NCI-H1048 (cell line): Measurements from ENCODE around the gene TELO2.

Source experiments
- DNase-seq: peaks from one replicate; lab custom pipeline; 2025; lab: John Stamatoyannopoulos, UW

The TELO2 gene

DNA sequence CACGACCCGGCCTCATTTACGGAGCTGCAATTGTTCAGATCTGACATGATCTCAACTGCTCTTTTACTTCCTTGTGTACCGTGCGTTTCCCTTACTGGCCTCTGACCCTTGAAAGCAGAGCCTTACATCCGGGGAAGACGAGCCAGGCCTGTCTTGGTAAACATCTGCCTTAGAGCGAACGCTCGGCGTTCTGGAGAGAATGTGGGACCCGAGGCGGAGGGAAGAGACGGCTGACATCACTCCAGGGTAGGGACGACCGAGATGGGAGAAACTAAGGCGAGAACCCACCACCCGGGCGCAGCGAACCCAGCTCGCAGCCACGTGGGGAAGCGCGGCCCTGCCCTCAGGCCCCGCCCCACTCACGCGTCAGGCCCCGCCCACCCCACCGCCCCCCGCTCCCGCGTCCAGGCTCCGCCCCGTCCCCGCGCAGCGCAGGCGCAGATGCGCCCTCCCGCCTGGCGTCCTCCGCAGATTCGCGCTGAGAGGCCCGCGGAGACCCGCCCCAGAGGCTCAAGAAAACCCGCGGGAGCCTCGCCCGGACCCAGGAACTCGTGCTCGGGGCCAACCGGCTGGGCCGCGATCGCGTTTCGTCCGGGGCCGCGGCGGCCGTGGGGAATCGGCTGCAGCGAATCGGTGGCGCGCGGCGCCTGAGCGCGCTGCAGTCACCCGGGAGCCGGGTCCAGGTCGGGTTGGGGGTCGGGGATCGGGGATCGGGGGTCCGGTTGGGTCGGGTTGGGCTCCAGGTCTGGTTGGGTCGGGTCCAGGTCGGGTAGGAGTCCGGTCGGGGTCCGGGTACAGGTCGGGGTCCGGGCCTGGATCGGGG is at the start of gene TELO2:
TSS of gene TELO2 (plus strand) at position 438 of the 823 bp plus-strand sequence. CDS start 922 bp downstream, outside the sequence.
- peak; percentile 44 for DNase-seq

DNA sequence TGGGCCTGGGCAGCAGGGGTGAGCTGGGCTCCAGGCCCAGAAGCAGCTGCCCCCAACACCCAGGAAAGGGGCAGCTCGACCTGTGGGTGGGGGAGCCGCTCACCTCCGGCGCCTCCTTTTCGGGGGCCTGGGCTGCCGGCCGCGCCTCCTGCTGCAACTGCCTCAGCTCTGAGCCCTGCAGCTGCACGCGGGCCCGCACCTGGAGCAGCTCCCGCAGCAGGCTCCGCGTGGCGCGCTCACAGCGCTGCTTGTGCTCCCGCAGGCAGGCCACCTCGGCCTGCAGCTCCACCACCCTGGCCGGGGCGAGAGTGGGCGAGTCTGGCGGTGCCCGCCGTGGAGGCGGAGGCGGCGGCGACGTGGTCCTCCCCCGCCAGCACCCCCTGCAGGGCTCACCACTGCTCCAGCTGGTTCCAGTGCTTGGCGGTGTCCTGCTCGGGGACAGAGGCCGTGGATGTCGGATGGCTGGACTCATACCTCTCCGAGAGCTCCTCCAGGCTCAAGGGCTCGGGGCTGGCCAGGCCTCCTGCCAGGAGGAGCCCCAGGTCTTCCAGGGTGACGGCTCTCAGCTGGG is 49.7 kb upstream of the TELO2 start:
- DNase-seq = no peak

DNA sequence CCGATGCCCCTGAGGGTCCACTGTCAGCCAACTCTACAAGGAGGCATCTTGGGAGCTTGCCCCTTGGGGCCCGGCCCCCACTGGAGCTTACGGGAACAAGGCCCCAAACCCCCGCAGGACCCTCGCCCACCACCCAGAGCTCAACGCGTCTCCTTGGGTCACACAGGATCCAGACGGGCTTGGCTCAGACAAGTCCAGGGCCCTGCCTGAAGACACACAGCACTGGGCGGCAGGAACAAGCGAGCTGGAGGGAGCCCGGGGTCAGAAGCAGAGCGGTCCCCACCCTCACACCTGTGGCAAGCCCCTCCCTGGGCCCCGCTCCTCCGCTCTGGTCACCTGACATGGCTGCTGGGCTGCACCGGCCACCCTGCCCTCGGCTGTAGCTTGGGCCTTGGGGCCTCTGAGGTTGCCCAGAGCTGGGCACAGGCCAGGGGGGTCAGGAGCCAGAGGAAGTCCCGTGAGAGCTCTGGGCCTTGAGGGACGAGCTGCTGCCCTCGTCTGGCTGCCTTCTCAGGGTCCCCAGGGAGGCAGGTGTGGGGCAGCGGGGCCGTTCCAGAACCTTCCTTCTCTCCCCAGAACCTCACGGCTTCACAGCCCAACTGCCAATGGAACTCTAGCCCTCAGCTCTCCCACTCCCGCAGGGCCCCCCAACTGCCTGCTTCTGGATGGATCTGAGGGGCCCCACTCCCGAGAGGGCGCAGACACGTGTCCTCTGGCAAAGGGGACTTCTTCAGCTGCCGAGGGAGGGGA is 49.0 kb upstream of the TELO2 start, which contains the start of gene CCDC154:
TSS of gene CCDC154 (minus strand) at position 577 of the 750 bp plus-strand sequence. CDS start at position 343, 234 bp downstream.
- DNase-seq = no peak

DNA sequence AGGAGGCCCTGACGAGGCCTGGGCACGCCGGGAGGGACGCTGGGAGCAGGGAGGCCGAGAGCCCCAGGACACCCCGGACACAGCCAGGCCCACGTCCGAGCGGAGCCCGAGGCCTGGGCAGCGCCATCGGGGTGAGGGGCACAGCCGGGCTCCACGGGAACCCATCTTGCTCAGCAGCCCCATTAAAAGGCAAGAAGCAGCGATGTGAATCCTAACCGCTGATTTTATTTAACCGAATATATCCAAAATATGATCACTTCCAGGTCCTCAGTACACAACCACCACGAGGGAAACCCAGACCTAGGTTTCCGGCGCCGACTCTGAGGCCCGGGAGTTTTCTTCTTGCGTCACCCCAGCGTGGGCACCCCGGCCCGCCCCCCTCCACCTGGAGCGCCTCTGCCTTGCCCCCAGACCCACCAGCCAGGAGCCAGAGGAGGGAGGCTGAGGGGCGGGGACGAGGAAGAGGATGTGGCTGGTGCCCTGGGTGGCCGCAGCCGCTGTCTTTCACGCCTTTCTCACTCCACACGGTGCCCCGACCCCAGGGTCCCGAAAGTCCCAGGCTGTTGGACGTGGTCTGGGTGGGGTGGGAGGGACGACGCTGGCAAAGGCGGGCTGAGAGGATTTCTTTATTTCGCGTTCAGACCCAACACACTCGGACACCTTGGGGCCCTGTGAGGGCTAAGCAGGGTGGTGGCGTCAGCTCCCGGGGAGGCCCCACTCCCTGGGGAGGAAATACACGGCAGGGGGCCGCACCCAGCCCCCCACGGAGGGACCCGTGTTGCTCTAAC is 48.2 kb upstream of the TELO2 start:
- no peak for DNase-seq

DNA sequence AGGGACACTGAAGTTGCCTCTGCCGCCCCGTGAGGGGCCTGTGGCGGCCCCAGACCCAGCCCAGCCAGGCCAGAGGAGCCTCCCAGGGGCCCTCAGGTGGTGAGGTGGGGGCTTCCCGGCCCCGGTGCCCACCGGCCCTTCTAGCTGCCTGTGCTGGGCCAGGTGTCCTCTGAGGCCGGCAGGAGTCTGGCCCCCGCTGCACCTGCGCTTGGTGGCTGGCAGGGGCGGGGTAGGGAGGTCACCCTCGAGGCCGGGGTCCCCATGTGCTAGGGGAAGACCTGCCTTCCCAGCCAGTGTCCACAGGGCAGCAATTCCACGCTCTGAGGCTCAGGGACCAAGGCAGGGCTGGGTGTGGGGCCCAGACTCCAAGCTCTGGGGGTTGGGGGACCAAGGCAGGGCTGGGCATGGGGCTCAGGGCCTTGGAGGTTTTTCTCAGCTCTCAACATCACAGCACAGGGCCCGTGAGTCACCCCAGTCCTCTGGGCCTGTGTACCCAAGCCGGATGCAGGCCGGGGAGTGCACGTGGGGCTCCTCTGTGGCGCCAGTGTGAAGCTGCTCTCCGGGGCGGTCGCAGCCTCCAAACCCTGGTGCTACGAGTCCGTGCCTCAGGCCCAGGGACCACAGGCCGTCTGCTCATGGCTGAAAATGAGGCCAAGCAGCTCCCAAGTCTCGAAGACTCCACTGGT is 47.5 kb upstream of the TELO2 start:
- no peak for DNase-seq

DNA sequence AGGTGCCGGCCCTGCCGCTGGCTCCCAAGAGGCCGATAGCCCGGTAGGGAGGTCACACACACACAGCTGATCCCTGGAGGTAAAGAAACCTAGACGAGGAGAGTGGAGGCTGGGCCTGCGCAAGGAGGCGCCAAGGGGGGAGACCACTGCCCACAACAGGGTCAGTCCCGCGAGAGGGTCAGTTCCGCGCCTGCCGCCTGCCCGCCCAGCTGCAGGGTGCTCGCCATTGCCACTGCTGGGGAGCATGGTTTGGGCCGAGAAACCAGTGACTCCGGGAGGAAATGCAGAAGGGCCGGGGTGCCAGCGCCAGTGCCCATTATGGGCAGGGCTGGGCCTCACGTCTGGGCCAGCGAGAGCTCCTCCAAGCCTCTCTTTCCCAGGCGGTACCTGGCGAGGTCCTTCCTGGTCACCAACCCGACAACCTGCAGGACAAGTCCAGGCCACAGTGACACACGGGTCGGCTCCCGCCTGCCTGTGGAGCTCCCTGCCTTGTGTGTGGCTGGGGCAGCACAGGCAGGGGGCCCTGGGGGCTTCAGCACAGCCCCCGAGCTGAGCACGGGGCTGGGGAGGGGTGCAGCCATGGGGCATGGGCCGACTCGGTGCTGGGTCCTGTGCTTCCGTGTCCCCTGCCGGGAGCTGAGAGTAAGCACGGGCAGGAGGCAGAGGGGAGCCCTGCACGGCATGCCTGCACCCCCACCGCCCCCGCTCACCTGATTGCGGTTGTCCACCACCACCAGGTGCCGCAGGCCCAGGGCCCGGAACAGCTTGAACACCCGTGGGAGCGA is 46.7 kb upstream of the TELO2 start:
- no peak for DNase-seq

DNA sequence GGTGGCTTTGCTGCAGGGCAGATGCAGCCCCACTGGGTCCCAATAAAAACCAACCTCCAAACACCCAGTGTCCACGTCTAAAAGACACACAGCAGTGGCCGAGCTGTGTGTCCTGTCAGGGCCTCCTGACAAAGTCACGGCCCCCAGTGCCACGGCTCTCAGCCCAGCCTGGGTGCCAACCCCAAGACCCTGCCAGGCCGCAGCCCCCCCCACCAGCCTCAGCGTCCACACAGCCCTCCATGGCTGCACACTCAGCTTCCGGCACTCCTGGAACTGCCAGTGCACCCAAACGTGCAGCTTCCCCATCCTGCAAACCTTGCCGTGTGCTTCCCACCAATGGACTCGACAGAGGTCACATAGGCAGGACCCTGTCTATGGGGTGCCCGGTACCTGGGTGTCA is 45.2 kb upstream of the TELO2 start:
- no peak for DNase-seq

DNA sequence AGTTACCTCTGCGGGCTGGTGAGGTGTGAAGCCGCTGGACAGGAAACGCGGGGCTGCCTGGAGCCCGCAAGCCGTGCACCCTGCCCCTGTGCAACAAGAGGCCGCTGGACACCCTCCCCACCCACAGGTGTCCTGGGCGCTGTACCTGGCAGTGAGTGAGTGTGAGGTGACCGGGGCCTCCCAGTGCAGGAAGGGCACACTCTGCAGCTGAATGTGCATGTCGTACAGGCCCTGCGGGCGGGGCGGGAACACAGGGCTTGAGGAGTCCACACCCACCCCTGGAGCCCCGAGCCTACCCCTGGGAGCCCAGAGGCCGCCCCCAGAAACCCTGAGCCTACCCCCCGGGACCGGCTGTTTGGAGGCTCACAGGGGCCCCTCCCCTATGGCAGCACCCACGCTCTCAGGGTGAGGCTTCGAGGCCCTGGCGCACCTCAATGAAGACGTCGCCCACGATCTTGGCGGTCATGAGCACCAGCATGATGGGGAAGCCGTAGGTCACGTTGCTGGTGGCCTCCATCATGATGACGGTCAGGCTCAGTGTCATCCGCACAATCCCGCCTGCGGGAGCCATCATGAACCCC is 44.5 kb upstream of the TELO2 start:
- DNase-seq = no peak

DNA sequence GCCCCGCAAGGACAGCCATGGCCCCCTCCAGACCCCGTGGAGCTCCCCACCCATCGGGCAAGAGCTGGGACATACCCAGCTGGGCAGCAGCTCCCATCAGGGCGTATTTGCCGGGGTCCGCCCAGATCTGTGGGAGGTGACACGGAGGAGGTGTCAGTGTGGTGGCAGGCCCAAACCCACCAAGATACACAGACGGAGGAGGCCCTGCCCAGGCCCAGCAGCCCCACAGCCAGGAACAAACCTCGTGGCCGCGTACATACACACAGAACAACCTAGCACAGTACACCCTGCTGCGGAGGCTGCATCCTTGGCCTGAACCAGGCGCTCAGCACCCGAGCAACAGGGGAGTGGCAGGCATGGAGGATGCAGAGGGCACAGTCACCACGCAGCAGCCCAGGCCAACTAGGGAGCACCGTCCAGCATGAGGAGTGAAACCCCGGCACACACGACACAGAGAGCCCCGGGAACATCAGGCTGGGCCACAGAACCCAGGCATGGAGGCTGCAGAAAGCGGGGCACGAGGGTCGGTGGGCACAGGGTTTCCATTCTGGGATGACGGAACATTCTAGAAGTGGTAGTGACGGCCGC is 43.9 kb upstream of the TELO2 start:
- DNase-seq = no peak

DNA sequence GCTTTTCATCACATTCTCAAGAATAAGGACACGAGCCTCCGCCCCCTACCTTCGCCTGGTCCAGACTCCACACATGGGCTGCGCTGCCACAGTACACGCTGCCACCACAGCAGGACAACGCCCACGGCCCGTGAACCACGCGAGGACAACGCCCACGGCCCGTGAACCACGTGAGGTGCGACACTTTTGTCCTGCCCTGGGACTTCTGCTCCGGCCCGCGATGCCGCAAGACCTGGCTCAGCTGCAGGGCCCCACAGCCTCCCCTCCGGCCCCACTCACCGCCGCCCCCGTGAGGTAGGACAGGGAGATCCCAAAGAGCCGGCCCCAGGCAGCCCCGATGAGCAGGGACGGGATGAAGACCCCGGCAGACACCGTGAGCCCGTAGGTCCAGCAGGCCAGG is 42.9 kb upstream of the TELO2 start:
- no peak for DNase-seq

DNA sequence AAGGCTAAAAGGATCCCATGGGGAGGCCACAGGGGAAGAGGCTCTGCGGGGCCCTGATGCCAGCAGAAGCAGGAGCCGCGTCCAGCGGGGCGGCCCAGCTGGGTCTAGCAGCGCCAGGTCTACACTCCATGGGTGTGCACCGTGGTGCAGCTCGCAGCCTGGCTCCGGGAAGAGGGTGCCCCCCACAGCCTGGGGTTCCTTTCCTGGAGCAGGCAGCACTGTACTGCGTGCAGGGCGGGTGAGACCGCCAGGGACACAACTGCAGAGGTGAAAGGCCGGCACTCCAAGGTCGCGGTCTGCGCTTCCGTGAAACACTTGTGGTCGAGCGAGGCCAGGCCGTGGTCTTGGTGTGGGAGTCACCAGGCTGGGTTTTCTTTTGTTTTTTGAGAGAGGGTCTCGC is 42.3 kb upstream of the TELO2 start:
- no peak for DNase-seq

DNA sequence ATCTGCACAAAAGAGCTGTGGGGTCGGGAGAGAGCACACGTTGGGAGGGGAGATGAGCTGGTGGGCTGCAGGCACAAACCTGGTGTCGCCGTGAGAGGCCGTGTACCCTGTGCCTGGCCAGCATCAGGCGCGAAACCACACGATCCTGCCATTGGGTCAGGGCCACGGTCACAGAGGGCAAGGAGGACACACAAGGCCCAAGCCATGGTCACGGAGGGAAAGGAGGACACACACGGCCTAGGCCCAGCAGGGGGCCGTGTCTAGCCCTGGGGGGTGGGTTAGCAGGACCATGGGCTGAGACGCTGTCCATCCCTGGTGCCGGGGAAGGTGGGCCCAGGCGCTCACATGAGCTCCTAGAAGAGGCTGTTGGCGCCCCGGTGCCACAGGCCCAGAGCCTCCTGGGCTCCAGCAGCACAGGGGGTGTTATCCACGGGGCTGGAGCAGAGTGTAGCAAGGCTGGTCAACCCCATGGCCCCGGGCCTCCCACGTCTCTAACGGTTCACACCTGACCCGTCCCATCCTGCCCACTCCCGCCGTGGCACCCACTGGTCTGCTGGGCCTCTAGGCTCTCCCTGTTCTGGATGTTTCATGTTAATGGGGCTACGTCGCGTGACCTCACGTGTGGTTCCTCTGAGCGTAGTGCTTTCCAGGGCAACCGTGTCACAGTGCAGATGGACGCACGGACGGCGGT is 41.3 kb upstream of the TELO2 start:
- DNase-seq = no peak

DNA sequence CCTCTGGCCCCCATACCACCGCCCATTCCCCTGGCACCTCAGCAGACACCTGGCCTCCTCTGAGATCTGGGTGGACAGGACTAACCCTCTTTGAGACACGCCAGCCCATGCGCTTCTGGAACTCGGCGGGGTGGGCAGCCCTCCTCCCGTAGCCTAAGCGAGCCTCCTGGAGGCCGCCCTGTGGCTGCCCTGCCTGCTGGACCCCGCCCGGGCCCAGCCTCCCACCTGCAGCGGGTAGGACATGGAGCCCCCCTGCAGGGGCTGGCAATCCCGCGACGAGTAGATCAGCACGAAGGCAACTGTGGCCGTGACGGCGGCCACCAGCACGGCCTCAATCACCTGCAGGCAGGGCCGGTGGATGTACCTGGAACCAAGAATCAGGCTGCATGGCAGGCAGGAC is 40.6 kb upstream of the TELO2 start:
- DNase-seq = no peak

DNA sequence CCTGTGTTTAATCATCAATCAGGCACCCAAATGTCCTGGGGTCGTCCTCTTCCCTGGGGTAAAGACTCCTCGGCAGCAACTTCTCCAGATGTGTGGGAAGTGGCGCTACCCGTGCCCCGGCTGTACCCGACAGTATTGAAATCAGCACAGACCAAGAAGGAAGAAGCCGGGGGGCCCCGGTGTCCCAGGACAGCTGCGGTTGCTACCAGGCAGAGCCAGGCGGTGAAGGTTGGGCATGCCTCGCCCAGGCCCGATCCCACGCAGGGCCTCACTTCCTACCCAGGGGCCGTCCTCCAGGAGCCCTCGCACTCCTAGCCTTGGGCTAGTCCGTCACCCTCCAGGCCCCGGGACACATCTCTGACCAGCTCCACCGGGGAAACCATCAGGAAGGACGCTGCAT is 39.8 kb upstream of the TELO2 start:
- no peak for DNase-seq

DNA sequence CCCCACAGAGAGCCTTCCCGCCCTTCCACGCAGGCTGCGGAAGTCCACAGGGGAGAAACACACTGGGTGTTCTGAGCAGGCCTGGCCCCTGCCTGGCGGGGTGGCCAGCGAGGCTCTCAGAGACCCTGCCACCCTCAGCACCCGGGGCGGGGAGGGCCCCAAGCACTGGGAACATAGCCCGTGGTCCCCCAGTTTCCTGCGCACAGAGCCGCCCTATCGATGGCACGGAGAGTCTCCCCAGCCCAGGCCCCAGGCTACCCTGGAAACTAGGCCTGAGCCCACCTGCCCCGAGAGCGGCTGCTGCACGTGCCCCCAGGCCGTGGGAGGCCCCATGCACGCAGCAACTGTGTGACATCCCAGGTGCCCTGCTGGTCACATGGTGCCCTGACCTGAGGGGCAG is 38.6 kb upstream of the TELO2 start:
- no peak for DNase-seq

DNA sequence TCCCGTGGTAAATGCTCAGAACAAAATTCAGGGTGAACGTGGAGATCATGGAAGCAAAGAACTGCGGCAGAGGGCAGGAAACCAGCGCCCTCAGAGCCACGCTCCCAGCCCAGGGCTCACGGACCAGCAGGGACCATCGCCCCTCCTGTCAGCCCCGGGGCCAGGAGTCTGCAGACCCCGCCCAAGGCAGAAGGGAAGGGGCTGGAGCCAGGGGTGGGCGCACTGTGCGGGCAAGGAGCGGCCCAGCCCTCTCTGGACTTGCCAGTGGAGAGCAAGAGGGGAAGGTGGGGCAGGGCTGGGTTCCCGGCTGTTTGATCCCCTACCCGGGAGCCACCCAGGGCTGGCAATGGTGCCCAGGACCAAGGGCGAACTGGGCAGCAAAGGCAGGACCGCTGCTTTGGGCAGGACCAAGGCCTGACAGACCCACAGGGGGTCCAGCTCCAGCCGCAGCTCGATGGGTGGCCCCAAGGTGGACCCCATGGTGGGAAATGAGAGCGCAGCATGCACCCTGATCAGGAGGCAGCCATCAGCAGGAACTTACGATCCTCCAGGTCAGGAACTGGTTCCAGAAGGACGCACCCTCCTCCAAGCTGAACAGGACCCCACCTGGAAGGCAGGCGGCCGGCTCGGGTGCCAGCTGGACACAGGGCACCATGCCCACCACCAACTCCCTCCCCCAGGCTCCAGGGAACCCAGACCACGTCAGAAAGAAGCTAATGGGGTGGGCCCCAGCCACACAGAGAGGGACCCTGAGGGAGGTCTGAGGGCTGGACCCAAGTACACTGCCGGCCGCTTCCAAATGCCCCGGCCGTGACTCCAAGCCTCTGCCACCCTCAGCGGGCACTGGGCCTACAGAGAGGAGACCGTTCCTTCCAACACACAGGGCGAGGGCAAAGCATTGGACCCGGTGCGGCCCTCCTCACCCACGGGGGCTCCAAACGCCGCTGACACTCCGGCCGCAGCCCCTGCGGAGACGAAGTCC is 37.7 kb upstream of the TELO2 start:
- DNase-seq = no peak

DNA sequence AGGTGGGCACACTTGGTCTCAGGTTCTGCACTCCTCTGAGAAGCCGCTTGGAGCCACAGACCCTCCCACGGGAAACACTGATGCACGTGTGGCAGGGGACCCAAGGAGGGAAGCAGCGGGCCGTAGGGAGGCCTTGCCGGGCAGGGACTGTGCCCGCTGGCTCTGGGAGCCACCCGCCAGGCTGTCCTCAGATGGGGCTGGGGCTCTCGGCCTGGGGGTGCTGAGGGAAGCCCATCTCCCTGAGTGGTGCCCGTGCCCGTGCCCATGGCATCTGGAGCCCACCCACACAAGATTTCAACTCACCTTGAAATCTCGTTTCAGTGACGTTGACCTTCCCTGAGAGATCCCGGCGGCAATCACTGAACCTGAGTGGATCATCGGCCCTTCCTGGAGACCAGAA is 36.2 kb upstream of the TELO2 start:
- no peak for DNase-seq
